Left hindlimb (tissue), 1 donor: ENCODE data around the gene SLC2A1.

Experiments used
- DNase-seq: peaks from one replicate; pipeline ENCODE4 v3.0.0-alpha.2; 2018

SLC2A1 gene

DNA sequence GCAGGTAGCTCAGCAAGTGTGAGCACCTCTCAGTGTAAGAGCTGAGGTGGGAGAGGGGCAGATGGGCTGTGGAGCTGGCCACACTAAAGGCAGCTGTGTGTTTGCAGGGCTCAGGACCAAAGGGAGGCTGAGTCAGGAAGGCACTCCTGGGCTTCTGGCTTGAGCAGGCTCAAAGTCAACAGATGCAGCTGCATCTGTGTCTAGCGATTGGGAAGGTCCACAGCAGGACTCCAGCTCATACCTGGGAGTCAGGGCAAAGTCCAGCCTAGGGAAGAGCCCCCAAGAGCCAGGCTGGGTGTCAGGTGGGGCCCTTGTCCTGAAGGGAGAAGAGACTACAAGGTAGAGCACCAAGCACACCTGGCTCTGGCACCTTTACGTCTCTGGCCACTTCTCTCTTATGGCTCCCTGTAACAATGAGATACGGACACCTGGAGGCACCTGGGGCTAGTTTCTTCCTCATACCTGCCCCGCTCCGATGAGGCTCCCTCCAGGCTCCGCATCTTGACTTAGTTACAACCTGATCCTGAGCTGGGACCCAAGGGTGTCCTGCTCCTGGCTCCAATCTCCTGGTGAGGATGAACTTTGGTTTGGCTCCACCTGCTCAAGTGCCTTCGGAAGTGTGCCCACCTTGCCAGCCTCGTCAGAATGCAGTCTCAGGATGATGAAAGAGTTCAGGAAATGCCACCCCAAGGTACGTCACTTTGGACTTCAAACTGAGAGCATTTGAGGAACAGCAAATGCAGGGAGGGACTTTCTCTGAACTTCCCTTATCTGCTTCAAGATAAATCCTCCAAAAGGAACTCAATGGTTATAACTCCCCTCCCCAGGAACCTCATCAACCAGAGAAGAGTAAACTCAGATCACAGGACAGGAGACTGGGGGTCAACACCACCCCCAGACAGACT, 21.5 kb upstream of the SLC2A1 start:
- DNase-seq: no peak

DNA sequence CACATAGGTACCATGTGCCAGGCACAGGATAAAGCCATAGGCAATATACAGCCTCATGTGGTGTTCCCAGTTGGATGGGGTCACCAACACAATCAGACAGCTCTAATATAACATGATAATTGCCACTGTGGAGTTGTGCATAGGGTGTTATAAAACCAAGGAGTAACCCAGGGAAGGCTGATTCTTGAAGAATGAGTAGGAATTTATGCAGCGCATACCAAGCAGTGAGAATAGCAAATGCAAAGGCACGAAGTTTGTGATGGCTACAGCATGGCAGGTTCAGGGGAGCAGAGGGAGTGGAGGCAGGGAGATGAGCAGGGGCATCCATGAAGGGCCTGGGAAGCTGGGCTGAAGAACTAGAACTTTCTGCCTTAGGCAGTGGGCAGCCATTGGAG, 20.4 kb upstream of the SLC2A1 start:
- DNase-seq: no peak

DNA sequence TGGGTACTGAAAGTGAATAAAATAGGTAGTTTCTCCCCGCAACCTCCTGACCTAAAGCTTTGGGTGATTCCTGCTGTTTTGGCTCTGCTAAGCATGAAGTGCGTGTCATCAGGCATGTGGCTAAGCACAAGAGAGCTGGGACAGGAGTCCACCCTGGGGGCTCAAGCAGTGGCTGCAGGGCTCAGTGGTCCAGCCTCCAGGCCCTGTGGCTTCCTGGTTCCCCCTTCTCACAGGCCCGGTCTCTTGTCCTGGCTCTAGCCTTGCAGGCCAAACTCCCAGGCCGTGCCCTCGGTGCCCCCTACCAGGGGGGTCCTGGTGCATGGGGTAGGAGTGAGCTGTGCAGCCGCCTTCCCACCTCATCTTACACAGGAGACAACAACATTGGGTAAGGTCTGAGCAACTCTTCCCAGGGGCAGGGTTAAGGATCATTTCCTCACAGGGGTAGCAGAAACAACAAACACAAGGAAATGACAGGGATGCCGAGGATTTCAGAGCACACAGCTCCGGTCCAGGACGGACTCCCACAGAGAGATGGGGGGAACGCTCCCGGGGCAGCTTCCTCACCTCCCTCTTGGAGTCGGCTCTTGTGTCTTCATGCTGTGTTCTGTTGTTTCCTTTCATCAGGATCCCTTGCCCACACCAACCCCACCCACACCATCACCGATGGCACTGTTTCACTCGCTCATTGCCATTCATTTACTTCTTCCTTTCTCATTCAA, 19.8 kb upstream of the SLC2A1 start:
- no peak for DNase-seq

DNA sequence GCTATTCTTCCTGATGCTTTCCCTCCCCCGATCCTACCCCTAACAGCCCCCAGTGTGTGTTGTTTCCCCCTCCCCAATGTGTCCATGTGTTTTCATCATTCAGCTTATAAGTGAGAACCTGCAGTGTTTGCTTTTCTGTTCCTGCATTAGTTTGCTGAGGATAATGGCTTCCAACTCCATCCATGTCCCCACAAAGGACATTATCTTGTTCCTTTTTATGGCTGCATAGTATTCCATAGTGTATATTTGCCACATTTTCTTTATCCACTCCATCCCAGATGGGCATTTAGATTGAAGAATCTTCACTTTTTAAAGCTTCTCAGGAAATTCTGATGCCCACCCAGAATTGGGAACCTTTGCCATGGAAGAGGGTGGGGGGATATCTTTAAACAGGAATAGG, 19.0 kb upstream of the SLC2A1 start:
- DNase-seq: no peak

DNA sequence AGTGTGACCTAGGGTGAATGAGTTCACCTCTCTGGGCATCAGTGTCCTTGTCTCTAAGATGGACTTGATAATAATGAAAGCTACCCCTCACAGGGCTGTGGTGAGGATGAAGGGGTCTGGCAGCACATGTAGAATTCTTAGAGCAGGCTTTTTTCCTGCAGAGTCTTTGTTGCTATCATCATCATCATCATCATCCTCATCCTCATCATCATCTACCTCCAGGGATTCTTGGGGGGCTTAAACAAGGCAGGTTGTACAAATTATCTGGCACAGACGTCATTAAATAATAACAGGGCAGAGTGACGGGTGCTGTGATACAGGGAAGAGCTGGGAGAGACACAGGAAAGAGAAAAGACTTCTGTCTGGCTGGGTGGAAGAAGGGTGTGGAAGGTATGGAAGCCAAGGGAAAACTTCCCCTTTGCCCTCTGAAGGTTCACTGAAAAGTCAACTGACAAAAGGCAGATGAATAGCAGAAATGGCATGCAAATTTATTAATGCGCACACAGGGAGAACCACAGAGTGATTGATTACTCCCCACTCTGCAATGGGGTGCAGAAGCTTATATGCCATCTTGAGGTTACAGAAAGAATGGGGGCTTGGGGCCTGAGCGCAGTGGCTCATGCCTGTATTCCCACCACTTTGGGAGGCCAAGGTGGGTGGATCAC, 17.0 kb upstream of the SLC2A1 start:
- no peak for DNase-seq

DNA sequence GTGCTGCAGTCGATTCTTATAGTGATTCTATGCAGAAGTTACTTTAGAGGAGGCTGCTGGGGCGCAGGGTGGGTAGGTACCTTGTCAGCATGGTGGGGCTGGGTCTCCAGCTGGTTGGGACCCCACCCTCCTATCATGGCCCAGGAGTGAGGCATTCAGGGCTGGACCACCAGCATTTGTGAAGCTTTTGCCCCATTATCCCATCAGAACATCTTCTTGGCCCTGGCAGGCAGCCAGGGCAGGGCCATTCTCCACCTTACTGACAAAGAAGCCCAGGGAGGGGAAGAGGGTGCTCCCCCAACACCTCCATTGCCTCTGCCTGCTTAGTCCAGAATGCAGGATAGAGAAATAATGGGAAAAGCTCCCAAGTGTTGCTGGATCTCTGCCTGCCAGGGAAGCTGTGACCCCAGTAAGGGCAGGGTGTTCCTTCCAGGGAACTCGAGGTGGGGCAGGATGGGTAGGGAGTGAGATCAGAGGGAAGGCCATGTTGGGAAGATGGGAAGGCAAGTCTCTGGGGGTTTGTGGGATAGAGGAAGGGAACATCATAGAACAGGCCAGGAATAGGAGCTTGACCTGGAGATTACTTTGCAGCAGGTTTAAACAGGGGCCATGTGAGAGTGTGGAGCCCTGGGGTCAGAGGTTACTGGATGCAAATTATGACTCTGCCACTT, 16.2 kb upstream of the SLC2A1 start:
- no peak for DNase-seq

DNA sequence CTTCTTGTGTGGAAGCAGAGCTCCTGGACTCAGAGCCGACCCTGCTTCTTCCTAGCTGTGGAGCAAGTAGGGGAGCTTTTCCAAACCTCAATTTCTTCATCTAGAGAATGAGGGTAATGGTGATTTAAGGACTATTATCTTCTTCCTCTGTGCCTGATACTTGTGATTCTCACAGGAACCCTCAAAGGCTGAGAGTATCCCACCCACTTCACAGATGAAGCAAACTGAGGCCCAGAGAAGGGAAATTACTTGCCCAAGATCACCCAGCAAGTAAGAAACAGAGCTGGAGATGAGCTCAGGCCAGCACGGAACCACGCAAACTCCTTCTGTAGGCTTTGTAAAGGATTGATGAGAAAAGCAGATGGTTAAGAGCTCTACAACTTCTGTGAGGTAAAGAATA, 15.1 kb upstream of the SLC2A1 start:
- DNase-seq: no peak

DNA sequence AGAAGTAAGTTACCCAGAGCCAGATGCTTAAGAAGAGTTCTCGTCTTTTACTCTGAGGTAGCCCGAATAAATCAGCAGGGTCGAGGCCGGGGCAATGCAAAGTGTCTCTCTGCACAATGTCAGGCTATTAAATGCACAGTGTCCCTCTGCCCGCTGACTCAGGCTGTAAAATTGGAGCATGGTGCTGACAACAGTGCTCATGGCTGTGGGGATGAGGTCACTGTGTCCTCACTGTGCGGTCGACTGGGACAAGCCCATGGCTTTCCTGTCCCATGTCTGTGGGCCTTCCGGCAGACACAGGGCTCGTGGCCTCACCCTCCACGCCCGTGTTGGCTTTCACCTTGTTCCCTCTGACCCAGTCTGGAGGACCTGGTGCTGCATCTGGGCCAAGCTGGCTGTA, 14.6 kb upstream of the SLC2A1 start:
- no peak for DNase-seq

DNA sequence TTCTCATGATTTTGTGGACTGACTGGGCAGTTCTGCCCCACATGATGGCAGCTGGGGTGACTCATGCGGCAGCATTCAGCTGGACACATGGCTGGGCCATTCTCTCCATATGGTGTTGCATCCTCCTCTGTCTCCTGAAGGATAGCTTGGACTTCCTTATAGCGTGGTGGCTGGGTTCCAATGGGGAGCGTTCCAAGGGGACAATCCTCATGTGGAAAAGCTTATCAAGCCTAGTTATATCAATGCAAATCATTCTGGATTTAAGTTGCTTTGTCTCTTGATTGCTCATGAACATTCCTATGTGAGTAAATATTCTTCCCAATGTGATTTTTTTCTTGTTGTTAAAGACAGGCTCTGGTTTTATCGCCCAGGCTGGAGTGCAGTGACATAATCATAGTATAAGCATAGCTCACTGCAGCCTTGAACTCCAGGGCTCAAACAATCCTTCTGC, 13.2 kb upstream of the SLC2A1 start:
- no peak for DNase-seq

DNA sequence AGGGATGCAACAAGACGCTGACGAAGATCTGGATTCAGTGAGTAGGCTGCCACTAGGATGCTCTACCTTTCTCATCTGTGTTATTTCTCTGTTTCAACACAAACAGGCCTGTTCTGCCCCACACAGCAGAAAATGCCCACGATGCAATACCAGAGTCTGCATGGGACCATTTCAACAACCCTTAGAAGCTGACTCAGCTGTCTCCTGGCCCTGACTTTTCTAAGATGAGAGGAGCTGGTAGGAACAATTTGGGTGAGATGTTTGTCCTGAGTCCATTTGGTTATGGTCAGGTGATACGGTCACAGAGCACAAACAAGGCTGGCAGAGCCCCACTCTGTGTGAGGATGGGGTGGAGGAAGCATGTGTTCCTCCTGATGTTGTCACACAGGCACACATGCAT, 11.5 kb upstream of the SLC2A1 start:
- no peak for DNase-seq

DNA sequence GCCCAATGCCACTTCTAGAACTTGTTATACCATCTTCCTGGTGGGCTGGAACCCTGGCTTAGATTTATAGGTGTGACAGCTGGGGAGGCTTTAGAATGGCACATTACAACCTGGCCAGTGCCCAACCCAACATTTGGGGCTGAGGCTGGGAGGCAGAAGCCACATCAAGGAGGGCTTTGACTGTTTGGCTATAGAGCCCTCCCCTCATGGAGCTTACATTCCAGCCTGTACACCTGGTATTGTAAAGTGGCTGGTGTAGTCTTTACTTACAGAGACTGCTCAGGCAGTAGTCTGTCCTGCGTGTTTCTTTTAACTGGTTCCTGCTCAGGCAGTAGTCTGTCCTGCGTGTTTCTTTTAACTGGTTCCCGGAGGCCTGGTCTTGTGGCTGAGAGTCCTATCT, 10.0 kb upstream of the SLC2A1 start:
- DNase-seq: no peak

DNA sequence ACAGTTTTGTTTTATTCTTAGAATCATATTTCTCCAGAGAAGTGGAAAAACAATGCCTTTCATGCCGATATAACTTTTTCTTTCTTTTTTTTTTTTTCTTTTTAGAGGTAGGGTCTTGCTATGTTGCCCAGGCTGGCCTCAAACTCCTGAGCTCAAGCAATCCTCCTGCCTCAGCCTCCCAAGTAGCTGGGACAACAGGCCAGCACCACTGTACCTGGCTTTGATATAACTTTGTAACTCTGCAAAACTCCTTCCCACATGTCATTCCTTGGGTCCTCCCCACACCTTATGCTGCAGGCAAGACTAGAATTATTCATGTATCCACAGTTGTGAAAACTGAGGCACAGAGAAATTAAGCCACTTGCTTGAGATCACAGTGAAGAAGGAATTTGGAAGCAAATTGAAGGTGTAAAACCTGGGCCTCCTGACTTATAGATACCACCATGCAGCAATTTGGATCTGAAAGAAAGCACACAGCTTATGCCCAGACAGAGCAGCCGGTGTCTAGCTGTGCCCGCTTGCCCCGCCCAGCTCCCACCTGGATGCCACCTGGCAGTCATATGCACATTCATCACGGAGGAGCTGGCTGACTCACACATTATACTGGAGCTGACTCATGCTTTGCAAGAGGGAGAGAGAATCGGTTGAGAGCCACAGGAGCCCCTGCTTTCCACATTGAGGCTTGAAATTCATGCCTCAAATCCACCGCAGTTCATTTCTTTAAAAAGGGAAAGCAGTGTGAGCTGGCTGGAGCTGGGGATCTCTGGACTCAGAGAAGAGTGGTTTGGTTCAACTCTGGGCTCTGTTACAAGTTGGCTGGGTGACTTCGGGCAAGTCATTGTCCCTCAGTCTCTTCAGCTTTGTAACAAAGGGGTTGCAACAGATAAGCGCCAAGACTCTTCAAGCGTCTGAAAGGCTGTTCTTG, 8.3 kb upstream of the SLC2A1 start:
- no peak for DNase-seq

DNA sequence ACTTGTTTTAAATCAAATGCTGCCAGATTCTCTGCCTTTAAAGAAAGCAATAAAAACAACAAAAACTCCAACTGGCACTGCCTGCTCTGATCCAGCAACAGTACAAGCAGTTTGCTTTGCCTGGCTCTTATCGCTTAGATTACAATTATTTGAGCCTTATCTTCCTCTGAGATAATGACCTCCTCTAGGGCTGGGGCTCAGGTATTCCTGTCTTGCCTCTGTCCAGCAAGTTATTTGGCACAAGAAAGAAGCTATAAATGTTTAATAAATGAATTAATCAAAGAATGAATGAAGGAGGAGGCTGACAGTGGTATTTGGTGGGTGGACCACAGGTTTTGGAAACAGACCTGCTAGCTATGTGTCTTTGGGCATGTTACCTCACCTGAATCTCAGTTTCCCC, 6.7 kb upstream of the SLC2A1 start:
- no peak for DNase-seq

DNA sequence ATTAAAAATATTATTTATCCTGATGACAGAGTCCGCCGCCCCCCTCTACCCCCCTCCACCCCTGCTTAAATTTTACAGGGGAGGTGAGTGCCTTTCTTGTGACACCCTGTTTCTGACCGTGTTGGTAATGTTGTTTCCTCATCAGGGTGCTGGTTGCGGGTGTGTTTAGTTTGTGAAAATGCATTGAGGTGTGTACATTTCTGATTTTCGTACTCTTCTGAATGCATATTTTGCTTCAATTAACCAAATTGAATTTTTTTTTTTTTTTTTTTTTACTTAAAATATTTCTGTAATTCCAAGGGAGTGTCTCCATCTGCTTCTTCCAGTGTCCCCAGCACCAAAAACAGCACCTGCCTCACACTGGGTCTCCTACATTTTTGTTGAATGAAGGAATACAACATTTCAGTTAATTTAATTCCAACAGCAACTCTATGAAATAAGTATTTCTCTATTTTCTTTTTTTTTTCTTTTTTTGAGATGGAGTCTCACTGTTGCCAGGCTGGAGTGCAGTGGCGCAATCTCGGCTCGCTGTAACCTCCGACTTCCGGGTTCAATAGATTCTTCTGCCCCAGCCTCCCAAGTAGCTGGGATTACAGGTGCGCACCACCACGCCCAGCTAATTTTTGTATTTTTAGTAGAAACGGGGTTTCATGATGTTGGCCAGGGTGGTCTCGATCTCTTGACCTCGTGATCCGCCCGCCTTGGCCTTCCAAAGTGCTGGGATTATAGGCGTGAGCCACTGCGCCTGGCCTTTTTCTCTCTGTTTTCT, 5.6 kb upstream of the SLC2A1 start:
- no peak for DNase-seq

DNA sequence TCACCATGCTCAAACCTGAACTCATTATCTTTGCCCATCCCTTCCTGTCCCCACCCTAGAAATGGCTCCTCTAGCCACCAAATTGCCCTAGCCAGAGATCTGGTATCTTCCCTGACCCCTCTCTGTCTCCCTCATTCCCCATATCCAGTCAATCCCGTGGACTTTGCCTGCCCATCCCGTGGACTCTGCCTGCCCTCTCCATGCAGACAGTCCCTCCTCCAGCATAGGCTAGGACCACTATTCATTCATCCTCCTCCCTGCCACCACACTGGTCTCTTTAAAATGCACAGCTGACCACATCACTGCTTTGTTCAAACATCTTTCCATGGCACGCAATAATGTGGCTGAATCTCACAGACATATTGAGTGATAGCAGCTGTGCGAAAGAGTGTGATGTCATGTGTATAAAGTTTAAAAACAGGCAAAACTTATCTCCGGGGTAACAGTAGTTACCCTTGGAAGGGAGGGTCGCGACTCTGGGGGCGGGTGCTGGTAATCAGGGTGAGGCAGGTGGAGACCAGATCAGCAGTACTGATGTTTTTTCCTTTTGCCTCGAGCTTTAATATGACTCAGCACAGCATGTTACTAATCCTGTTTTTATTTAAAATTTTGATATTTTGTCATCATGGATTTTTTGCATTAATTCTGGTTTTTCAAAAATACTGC, 4.8 kb upstream of the SLC2A1 start:
- DNase-seq: no peak

DNA sequence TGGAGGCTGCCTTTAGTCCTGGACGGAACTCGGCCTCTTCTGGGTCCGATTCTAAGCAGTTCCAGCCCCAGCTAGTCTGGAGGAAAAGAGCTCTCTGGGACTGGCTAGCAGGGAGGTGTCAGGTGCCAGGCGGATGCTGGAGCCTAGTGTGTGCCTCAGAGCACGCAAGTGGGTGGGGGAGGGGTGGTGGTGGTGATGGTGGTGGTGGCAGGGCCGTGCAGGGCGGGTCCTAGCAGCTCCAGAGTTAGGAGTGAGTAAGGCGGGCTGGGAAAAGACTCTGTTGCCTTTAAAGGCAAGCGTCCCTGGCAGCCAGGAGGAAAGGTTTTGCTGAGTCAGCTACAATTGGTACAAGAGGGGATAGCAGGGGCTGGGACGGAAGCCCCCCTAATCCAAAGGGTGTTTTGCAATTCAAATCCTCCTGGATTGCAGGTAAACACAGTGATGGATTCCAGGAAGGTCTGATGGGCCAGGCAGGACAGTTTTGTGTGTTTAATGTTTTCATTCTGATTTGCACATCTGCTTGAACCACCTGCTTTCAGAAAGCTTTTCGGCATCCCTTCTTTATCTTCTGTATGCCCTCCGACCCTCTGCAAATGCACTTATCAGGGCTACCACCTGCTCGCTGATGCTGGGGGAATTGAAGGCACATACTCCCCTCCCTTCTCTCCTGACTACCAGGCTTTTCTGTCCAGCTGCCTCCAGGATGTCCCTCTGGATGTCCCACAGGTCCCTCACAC, 4.1 kb upstream of the SLC2A1 start:
- DNase-seq: peak; percentile 56

DNA sequence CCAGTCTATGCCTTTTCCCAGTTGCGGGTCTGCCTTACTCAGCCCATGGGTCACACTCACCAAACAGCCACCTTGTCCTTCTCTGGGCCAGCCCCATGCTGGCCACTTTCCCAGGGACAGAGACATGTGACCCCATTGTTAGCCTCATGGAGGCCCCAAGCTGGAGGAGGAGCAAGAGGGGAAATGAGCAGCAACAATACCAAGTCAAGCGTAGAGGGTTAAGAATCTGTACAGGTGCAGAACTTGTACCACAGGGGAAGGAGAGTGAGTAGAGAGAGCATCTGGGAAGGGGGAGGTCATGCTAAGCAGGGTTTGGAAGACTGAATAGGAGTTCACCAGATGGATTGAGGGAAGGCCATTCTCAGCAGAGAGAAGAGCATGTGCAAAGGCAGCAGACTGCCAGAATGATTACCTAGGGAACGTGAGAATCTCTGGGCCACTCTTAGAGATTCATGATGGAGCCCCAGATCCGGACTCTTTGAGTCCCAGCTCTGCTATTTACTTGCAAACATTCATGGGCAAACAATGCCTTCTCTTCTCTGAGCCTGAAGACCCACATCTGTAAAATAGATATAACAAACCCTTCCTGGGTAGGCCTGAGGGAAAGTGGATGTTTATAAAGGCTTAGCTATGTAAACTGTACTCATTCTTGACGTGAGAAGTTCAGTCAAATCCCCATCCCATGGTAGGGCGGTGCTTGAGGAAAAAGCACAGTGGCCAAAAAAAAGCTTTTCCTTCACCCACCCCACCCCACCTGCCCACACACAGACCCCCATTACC, 2.8 kb upstream of the SLC2A1 start:
- no peak for DNase-seq

DNA sequence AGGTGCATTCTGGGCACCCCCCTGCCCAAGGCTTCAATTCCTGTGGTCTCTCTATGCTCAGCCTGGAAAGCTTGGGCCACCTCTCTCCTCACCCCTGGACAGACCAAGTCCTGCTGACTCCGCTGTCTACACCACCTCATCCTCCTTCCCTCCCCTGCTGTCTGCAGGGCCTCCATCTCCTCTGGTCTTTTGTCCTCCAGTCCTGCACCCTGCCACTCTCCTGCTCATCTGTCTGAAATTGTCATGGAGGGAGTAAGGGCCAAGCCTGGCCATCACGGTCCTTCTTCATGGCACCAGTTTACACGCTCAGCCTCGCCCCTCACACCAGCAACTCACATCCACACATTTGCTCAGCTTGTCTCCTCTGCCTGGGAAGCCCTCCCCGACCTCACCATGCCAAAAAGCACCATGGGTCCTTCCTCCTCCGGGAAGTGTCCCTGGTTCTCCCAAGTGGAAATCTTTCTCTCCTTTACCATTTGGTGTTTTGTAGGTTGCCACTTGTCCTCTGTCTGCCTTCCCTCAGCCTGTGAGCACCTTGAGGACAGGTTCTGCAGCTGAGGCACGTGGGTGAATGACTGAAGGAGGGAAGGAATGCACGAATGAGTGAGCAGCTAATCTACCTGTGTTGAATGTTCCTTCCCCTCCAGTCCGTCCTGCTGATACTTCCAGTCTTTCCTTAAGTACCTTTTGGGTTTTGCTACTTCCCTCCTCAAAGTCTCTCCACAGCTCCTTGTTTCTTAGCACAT, 2.1 kb upstream of the SLC2A1 start:
- DNase-seq: no peak

DNA sequence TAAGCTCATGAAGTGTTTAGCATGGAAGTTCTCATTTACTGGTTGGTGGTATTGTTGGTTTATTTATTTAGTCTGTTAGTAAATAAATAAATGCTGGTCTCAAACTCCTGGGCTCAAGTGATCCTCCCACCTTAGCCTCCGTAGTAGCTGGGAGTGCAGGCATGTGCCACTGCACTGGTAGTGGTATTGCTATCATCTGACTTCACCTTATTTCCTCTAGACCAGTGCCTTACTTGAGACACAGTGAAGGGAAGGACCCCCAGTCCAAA, 1.4 kb upstream of the SLC2A1 start:
- DNase-seq: no peak
